Neural progenitor cell (in vitro differentiated cells): Measurements from ENCODE around the gene PARK7.

ENCODE experiments used
- CTCF ChIP-seq: fragments of 200-600 bp; sonication (generic); IDR thresholded peaks from 2 replicates; pipeline ENCODE4 v1.5.1; 2017; ENCODE audit warnings: antibody characterized with exemption, mild to moderate bottlenecking
- EZH2phosphoT487 ChIP-seq: fragments of 200-600 bp; sonication (generic); IDR thresholded peaks from 2 replicates; pipeline ENCODE4 v1.6.1; 2017; ENCODE audit warnings: antibody characterized with exemption

- TF ChIP-seq EZH2phosphoT487: no peak
- TF ChIP-seq CTCF: no peak
Observed at GRCh38 chr1:8016895-8017241, 55.4 kb downstream of the PARK7 start.
